ENCODE data around the gene SLC25A22.

- no peak for TF ChIP-seq CTCF (IDR thresholded peaks at IDR 0.05)
- TF ChIP-seq POLR2A (IDR thresholded peaks at IDR 0.05), result no peak
Measured at GRCh38 chr11:779955-780532, 18.0 kb downstream of the SLC25A22 start.
